Neural progenitor cell (in vitro differentiated cells): ENCODE measurements around the gene TBC1D3B. TPM values are rescaled to one million over a fixed set of nuclear protein-coding genes. Genes with fewer than 3 reads are reported as not detected.
A peak's percentile ranks its signal among the peaks of the same experiment; 100 is the strongest.

ENCODE experiments used
- DNase-seq: peaks from one replicate; pipeline ENCODE4 v3.0.0-alpha.2; 2016; ENCODE audit warnings: low spot score
- H2AFZ ChIP-seq: fragments of 200-600 bp; sonication (generic); replicated peaks from 2 replicates; pipeline ENCODE4 v1.6.1; 2016; ENCODE audit warnings: antibody characterized with exemption
- H3F3A ChIP-seq: fragments of 200-600 bp; sonication (generic); 2 replicates; pipeline ENCODE4 v1.6.1; 2016; ENCODE audit warnings: antibody characterized with exemption, low read depth
- H3K27ac ChIP-seq: fragments of 200-600 bp; sonication (generic); 2 replicates; pipeline ENCODE4 v1.5.1; 2016; ENCODE audit warnings: mild to moderate bottlenecking
- H3K27me3 ChIP-seq: fragments of 200-600 bp; sonication (generic); 2 replicates; pipeline ENCODE4 v1.6.1; 2016; ENCODE audit warnings: mild to moderate bottlenecking, moderate library complexity
- H3K36me3 ChIP-seq: fragments of 200-600 bp; sonication (generic); 2 replicates; pipeline ENCODE4 v1.5.1; 2016
- H3K4me1 ChIP-seq: fragments of 200-600 bp; sonication (generic); 2 replicates; pipeline ENCODE4 v1.6.1; 2016; ENCODE audit warnings: mixed run types
- H3K4me2 ChIP-seq: fragments of 200-600 bp; sonication (generic); 2 replicates; pipeline ENCODE4 v1.6.1; 2016
- H3K4me3 ChIP-seq: fragments of 200-600 bp; sonication (generic); 2 replicates; pipeline ENCODE4 v1.5.1; 2016
- H3K79me2 ChIP-seq: fragments of 200-600 bp; sonication (generic); 2 replicates; pipeline ENCODE4 v1.6.1; 2016; ENCODE audit warnings: low read depth
- H3K9ac ChIP-seq: fragments of 200-600 bp; sonication (generic); 2 replicates; pipeline ENCODE4 v1.6.1; 2016
- H3K9me3 ChIP-seq: fragments of 200-600 bp; sonication (generic); 2 replicates; pipeline ENCODE4 v1.5.1; 2016; ENCODE audit warnings: low read depth
- H4K20me1 ChIP-seq: fragments of 200-600 bp; sonication (generic); 2 replicates; pipeline ENCODE4 v1.6.1; 2016; ENCODE audit warnings: low read depth
- H3K27ac Mint-ChIP-seq: 3 replicates; pipeline ENCODE4 v1.8.0; 2021; ENCODE audit warnings: mixed read lengths
- H3K27me3 Mint-ChIP-seq: 2 replicates; pipeline ENCODE4 v1.8.0; 2022; ENCODE audit warnings: low read depth, mild to moderate bottlenecking, inconsistent platforms, moderate library complexity, mixed read lengths; ENCODE audit not compliant: insufficient read depth
- H3K36me3 Mint-ChIP-seq: 3 replicates; pipeline ENCODE4 v1.8.0; 2021; ENCODE audit warnings: mixed read lengths
- H3K4me1 Mint-ChIP-seq: 3 replicates; pipeline ENCODE4 v1.8.0; 2021; ENCODE audit warnings: mixed read lengths
- H3K4me3 Mint-ChIP-seq: 3 replicates; pipeline ENCODE4 v1.8.0; 2021; ENCODE audit warnings: mild to moderate bottlenecking, moderate library complexity, mixed read lengths
- H3K9me3 Mint-ChIP-seq: 3 replicates; pipeline ENCODE4 v1.8.0; 2020; ENCODE audit warnings: mixed read lengths
- EZH2 ChIP-seq: fragments of 200-600 bp; sonication (generic); IDR thresholded peaks from 2 replicates; pipeline ENCODE4 v1.6.1; 2017; ENCODE audit warnings: antibody characterized with exemption, mild to moderate bottlenecking, moderate library complexity
- EZH2phosphoT487 ChIP-seq: fragments of 200-600 bp; sonication (generic); IDR thresholded peaks from 2 replicates; pipeline ENCODE4 v1.6.1; 2017; ENCODE audit warnings: antibody characterized with exemption
- total RNA-seq: library from RNA; depleted of rRNA; stranded (reverse); fragments of >200 nt; gene quantifications from 2 replicates; pipeline ENCODE4 v1.2.3, GENCODE V29; 2015; ENCODE audit warnings: low replicate concordance
- TF ChIP-seq, protein P1 (sequence below): fragments of 200-600 bp; sonication (generic); IDR thresholded peaks from 2 replicates; pipeline ENCODE4 v1.5.1; 2017; ENCODE audit warnings: antibody characterized with exemption, mild to moderate bottlenecking

The TBC1D3B gene
- total RNA-seq, 1 donor from 2014 or later, result not detected

GRCh38 chr17:36149296-36149820, 27.1 kb downstream of the TBC1D3B start:
- Histone ChIP-seq H2AFZ (peak overlapping the region; percentile 72), H3K4me3 (no peak overlapping the region), H3K9me3 (no peaks in the 10 kb centered on the region), H3K4me2 (no peak overlapping the region), H3K79me2 (no peaks in the 10 kb centered on the region), H3K4me1 (peaks cover 7% of the 10 kb centered on the region), H3K27me3 (peaks cover 26% of the 10 kb centered on the region), H4K20me1 (no peaks in the 10 kb centered on the region), H3K9ac (no peak overlapping the region), H3F3A (no peaks in the 10 kb centered on the region), H3K27ac (no peak overlapping the region), H3K36me3 (no peaks in the 10 kb centered on the region)
- Mint-ChIP-seq H3K4me1 (peaks cover 6% of the 10 kb centered on the region), H3K9me3 (peaks cover 5% of the 10 kb centered on the region), H3K27me3 (peaks cover 7% of the 10 kb centered on the region), H3K27ac (no peak overlapping the region), H3K36me3 (no peaks in the 10 kb centered on the region), H3K4me3 (no peak overlapping the region)
- TF ChIP-seq, protein P1, sequence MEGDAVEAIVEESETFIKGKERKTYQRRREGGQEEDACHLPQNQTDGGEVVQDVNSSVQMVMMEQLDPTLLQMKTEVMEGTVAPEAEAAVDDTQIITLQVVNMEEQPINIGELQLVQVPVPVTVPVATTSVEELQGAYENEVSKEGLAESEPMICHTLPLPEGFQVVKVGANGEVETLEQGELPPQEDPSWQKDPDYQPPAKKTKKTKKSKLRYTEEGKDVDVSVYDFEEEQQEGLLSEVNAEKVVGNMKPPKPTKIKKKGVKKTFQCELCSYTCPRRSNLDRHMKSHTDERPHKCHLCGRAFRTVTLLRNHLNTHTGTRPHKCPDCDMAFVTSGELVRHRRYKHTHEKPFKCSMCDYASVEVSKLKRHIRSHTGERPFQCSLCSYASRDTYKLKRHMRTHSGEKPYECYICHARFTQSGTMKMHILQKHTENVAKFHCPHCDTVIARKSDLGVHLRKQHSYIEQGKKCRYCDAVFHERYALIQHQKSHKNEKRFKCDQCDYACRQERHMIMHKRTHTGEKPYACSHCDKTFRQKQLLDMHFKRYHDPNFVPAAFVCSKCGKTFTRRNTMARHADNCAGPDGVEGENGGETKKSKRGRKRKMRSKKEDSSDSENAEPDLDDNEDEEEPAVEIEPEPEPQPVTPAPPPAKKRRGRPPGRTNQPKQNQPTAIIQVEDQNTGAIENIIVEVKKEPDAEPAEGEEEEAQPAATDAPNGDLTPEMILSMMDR, result no peak
- TF ChIP-seq EZH2, result no peak
- no peak for TF ChIP-seq EZH2phosphoT487
- no peak for DNase-seq

DNA sequence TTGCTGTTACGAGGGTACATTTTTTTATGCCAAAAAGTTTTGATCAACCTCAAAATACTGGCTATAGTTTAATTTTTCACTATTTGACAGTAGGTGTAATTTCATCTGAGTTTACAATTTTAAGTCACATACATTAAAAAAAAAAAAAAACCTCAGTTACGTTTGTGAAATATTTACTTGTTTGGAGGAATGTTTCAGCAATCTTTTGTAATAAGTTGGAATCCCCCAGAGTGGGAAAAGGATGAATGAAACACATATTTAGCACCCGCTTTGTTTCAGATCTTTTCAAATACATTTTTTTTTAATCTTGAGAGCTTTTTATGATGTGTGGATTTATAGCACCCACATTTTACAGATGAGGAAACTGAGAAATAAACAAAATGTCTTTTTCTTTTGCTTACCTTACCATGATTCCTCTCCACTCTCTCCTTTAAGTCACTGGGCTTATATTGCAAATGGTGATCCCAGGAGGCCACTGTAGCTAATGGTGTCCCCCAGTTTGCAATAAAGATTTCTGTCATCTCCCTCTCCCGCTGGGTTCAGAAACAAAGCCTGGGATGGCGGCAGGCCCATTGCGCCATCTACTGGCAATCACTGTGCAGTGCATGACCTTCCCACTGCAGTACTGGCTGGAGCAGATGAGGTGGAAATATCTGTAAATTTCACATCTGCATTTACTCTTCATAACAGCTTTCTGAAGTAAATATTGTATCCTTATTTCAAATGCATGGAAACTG, 27.7 kb downstream of the TBC1D3B start:
- H3K36me3 Mint-ChIP-seq, result no peaks in the 10 kb centered on the region
- TF ChIP-seq EZH2phosphoT487 (no peak), EZH2 (no peak)
- TF ChIP-seq, protein P1, result peak; percentile 100
- DNase-seq, result peak; percentile 80
- H3K27me3 Mint-ChIP-seq, result peaks cover 3% of the 10 kb centered on the region
- Histone ChIP-seq H3K9ac (no peak overlapping the region), H3K4me2 (no peak overlapping the region), H3K9me3 (no peaks in the 10 kb centered on the region), H4K20me1 (no peaks in the 10 kb centered on the region), H3F3A (no peaks in the 10 kb centered on the region), H2AFZ (peak overlapping the region; percentile 72), H3K4me1 (peaks cover 8% of the 10 kb centered on the region), H3K4me3 (no peak overlapping the region), H3K79me2 (no peaks in the 10 kb centered on the region), H3K27ac (no peak overlapping the region), H3K27me3 (peaks cover 31% of the 10 kb centered on the region), H3K36me3 (no peaks in the 10 kb centered on the region)
- peaks cover 6% of the 10 kb centered on the region for H3K4me1 Mint-ChIP-seq
- no peak overlapping the region for H3K4me3 Mint-ChIP-seq
- H3K27ac Mint-ChIP-seq, result no peak overlapping the region
- peaks cover 5% of the 10 kb centered on the region for H3K9me3 Mint-ChIP-seq

- DNase-seq, result no peak
- Histone ChIP-seq H4K20me1 (no peaks in the 10 kb centered on the region), H3K36me3 (no peaks in the 10 kb centered on the region), H3K79me2 (no peaks in the 10 kb centered on the region), H3K4me2 (no peak overlapping the region), H3F3A (no peaks in the 10 kb centered on the region), H3K9ac (no peak overlapping the region), H2AFZ (no peak overlapping the region), H3K4me3 (no peak overlapping the region), H3K27ac (no peak overlapping the region), H3K4me1 (peaks cover 8% of the 10 kb centered on the region), H3K9me3 (no peaks in the 10 kb centered on the region), H3K27me3 (peaks cover 42% of the 10 kb centered on the region)
- H3K36me3 Mint-ChIP-seq, result no peaks in the 10 kb centered on the region
- H3K4me1 Mint-ChIP-seq, result peaks cover 6% of the 10 kb centered on the region
- TF ChIP-seq EZH2, result no peak
- TF ChIP-seq, protein P1, result no peak
- peaks cover 4% of the 10 kb centered on the region for H3K27me3 Mint-ChIP-seq
- H3K27ac Mint-ChIP-seq, result no peak overlapping the region
- no peak overlapping the region for H3K4me3 Mint-ChIP-seq
- peaks cover 5% of the 10 kb centered on the region for H3K9me3 Mint-ChIP-seq
These were observed 28.8 kb downstream of the TBC1D3B start for GRCh38 chr17:36147601-36148000.
